GM23338 (cell line): ENCODE data around the gene OR4D2. TPM values are rescaled to one million over a fixed set of nuclear protein-coding genes. Genes with fewer than 3 reads are reported as not detected.

Source experiments
- ATAC-seq: fragments of 200-7000 bp; cut with Tn5 transposase; 3 replicates; pipeline ENCODE4 v1.9.1; 2020
- DNase-seq: peaks from one replicate; pipeline ENCODE4 v3.0.0-alpha.2; 2015; ENCODE audit warnings: low spot score
- H2AFZ ChIP-seq: fragments of 200-600 bp; sonication (generic); 2 replicates; pipeline ENCODE4 v1.8.0; 2016; ENCODE audit warnings: antibody characterized with exemption, mild to moderate bottlenecking, moderate library complexity
- H3F3A ChIP-seq: fragments of 200-600 bp; sonication (generic); replicated peaks from 2 replicates; pipeline ENCODE4 v1.8.0; 2017; ENCODE audit warnings: antibody characterized with exemption, mixed run types, low read depth
- H3K27ac ChIP-seq: fragments of 200-600 bp; sonication (generic); 2 replicates; pipeline ENCODE4 v1.6.1; 2016; ENCODE audit warnings: low read depth
- H3K27me3 ChIP-seq: fragments of 200-600 bp; sonication (generic); 2 replicates; pipeline ENCODE4 v1.8.0; 2016; ENCODE audit warnings: mild to moderate bottlenecking, mixed run types, moderate library complexity; ENCODE audit not compliant: insufficient read depth
- H3K36me3 ChIP-seq: fragments of 200-600 bp; sonication (generic); 2 replicates; pipeline ENCODE4 v1.8.0; 2016; ENCODE audit warnings: mild to moderate bottlenecking; ENCODE audit not compliant: insufficient read depth
- H3K4me1 ChIP-seq: fragments of 200-600 bp; sonication (generic); 2 replicates; pipeline ENCODE4 v1.8.0; 2016; ENCODE audit warnings: mild to moderate bottlenecking, moderate library complexity; ENCODE audit not compliant: insufficient read depth
- H3K4me2 ChIP-seq: fragments of 200-600 bp; sonication (generic); 2 replicates; pipeline ENCODE4 v1.7.1; 2017; ENCODE audit warnings: mixed run types
- H3K4me3 ChIP-seq: fragments of 200-600 bp; sonication (generic); 2 replicates; pipeline ENCODE4 v1.6.1; 2016; ENCODE audit warnings: mixed run types
- H3K79me2 ChIP-seq: fragments of 200-600 bp; sonication (generic); replicated peaks from 2 replicates; pipeline ENCODE4 v1.8.0; 2017; ENCODE audit warnings: mild to moderate bottlenecking; ENCODE audit not compliant: insufficient read depth
- H3K9me2 ChIP-seq: fragments of 200-600 bp; sonication (generic); 2 replicates; pipeline ENCODE4 v1.8.0; 2017; ENCODE audit not compliant: insufficient read depth
- H4K20me1 ChIP-seq: fragments of 200-600 bp; sonication (generic); replicated peaks from 2 replicates; pipeline ENCODE4 v1.8.0; 2017; ENCODE audit warnings: mild to moderate bottlenecking; ENCODE audit not compliant: insufficient read depth
- H3K27ac Mint-ChIP-seq: 2 replicates; pipeline ENCODE4 v1.8.0; 2020; ENCODE audit warnings: inconsistent platforms, mild to moderate bottlenecking, moderate library complexity, mixed read lengths
- H3K27me3 Mint-ChIP-seq: 3 replicates; pipeline ENCODE4 v1.8.0; 2022; ENCODE audit warnings: low read depth, mild to moderate bottlenecking, moderate library complexity, mixed read lengths, inconsistent platforms; ENCODE audit not compliant: insufficient read depth, poor library complexity
- H3K36me3 Mint-ChIP-seq: 3 replicates; pipeline ENCODE4 v1.8.0; 2021; ENCODE audit warnings: low read depth, mild to moderate bottlenecking, inconsistent platforms, moderate library complexity, mixed read lengths
- H3K4me1 Mint-ChIP-seq: 3 replicates; pipeline ENCODE4 v1.8.0; 2020; ENCODE audit warnings: mild to moderate bottlenecking, inconsistent platforms, mixed read lengths
- H3K4me3 Mint-ChIP-seq: 3 replicates; pipeline ENCODE4 v1.8.0; 2021; ENCODE audit warnings: moderate library complexity, mild to moderate bottlenecking, inconsistent platforms, mixed read lengths
- H3K9me3 Mint-ChIP-seq: 3 replicates; pipeline ENCODE4 v1.8.0; 2020; ENCODE audit warnings: moderate library complexity, mild to moderate bottlenecking, inconsistent platforms, mixed read lengths
- CREB1 ChIP-seq: fragments of 250-450 bp; sonication (Bioruptor Pico); IDR thresholded peaks from 2 replicates; pipeline ENCODE4 v1.5.0; 2020; ENCODE audit warnings: low read depth, mild to moderate bottlenecking, moderate library complexity
- JUNB ChIP-seq: IDR thresholded peaks from one replicate; pipeline ENCODE4 v1.6.1; 2016; ENCODE audit warnings: antibody characterized with exemption; ENCODE audit not compliant: unreplicated experiment
- POLR2AphosphoS5 ChIP-seq: IDR thresholded peaks from 2 replicates; pipeline ENCODE4 v1.6.1; 2016; ENCODE audit warnings: antibody characterized with exemption, low read depth
- ZNF114 ChIP-seq: fragments of 250-450 bp; sonication (Bioruptor Pico); IDR thresholded peaks from 2 replicates; pipeline ENCODE4 v1.5.0; 2020; ENCODE audit warnings: mild to moderate bottlenecking, moderate library complexity
- ZNF331 ChIP-seq: fragments of 250-450 bp; sonication (Bioruptor Pico); IDR thresholded peaks from 2 replicates; pipeline ENCODE4 v1.5.0; 2020; ENCODE audit warnings: low read depth, mild to moderate bottlenecking, moderate library complexity
- polyA plus RNA-seq: library from polyadenylated mRNA; unstranded; fragments of >200 nt; fragmentation: Nextera tagmentation; extraction: Ambion mirVana; gene quantifications from 2 replicates; pipeline ENCODE4 v1.2.1, GENCODE V29; 2016
- total RNA-seq: library from RNA; depleted of rRNA; stranded (reverse); fragments of >200 nt; shearing (Covaris generic); gene quantifications from 2 replicates; pipeline ENCODE4 v1.2.3, GENCODE V29; 2014
- TF ChIP-seq, protein P1 (sequence below), 2 experiments: fragments of 200-600 bp in 1 of 2; sonication (generic) in 1 of 2; conservative IDR thresholded peaks; 2 replicates each; pipeline versions ENCODE4 v1.5.1 to v1.6.1; 2016 to 2017; ENCODE audit warnings: antibody characterized with exemption in 2 of 2, low read depth in 2 of 2, mild to moderate bottlenecking in 2 of 2, moderate library complexity in 1 of 2
- TF ChIP-seq, protein P2 (sequence below): fragments of 250-450 bp; sonication (Bioruptor Pico); IDR thresholded peaks from 2 replicates; pipeline ENCODE4 v1.5.0; 2020; ENCODE audit warnings: mild to moderate bottlenecking, moderate library complexity

The OR4D2 gene
- total and polyA plus RNA-seq, 2 experiments from 2014 or later = not detected

DNA sequence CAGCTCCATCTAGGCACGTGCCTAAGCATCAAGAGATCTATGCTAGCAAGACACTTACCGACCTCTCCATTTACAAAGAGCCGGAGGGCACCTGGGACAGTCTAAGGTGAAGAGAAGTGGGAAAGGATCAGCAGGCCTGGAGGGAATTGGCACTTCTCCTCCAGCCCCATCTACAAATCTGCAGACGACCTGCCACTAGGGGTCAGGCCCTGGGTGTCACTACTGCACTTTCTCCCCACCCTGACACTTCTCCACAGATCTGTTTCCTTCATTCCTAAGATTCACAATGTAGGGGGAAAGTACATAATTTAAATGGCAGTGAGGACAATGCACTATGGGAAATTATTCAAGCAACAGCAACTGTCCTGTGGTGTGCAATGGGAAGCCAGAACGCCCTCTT is 44.1 kb downstream of the OR4D2 start:
- Mint-ChIP-seq H3K4me1 (no peaks in the 10 kb centered on the region), H3K9me3 (no peaks in the 10 kb centered on the region), H3K27me3 (peaks cover 3% of the 10 kb centered on the region), H3K4me3 (no peak overlapping the region), H3K27ac (no peak overlapping the region), H3K36me3 (peaks cover 25% of the 10 kb centered on the region)
- Histone ChIP-seq H4K20me1 (no peaks in the 10 kb centered on the region; the same call in 1 of the 2 replicates), H3K79me2 (no peaks in the 10 kb centered on the region), H3K4me3 (no peak overlapping the region), H3K27me3 (no peaks in the 10 kb centered on the region), H3K9me2 (no peaks in the 10 kb centered on the region), H3K27ac (no peak overlapping the region), H3K4me2 (no peak overlapping the region), H3F3A (no peaks in the 10 kb centered on the region), H3K36me3 (no peaks in the 10 kb centered on the region), H2AFZ (no peak overlapping the region), H3K4me1 (no peaks in the 10 kb centered on the region)
- DNase-seq (peak; percentile 28), ATAC-seq (peak; percentile 43)
- TF ChIP-seq, protein P1, sequence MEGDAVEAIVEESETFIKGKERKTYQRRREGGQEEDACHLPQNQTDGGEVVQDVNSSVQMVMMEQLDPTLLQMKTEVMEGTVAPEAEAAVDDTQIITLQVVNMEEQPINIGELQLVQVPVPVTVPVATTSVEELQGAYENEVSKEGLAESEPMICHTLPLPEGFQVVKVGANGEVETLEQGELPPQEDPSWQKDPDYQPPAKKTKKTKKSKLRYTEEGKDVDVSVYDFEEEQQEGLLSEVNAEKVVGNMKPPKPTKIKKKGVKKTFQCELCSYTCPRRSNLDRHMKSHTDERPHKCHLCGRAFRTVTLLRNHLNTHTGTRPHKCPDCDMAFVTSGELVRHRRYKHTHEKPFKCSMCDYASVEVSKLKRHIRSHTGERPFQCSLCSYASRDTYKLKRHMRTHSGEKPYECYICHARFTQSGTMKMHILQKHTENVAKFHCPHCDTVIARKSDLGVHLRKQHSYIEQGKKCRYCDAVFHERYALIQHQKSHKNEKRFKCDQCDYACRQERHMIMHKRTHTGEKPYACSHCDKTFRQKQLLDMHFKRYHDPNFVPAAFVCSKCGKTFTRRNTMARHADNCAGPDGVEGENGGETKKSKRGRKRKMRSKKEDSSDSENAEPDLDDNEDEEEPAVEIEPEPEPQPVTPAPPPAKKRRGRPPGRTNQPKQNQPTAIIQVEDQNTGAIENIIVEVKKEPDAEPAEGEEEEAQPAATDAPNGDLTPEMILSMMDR (conservative IDR thresholded peaks at IDR 0.05; ENCODE audit: low read depth in 2 of 2) = peak; percentile 52 to 60
- TF ChIP-seq CREB1 (CRISPR knock-in tag) (no peak), ZNF114 (no peak), POLR2AphosphoS5 (no peak)

DNA sequence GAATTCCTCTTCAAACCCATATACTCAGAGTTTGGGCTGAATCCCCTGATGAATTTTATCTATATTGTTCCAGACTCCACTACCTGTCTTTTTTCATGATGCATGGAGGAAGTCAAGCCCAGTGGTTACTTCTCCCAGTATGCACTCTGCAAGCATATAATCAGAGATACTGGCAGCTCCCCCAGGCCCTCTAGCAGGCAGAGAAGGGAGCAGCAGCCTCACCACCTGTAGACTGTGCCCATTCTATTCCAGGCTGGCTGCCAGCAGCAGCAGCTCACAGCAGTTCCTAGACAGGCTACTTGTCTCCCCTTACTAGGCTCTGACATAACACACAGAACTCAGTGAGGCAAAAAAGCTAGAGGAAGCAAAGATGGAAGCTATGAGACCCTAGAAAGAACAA is 48.9 kb downstream of the OR4D2 start:
- H3K36me3 ChIP-seq = no peaks in the 10 kb centered on the region
- H3K4me3 ChIP-seq = no peak overlapping the region
- ATAC-seq = no peak
- no peaks in the 10 kb centered on the region for H4K20me1 ChIP-seq
- DNase-seq = no peak
- H3K27ac ChIP-seq = no peak overlapping the region
- H3K4me1 ChIP-seq = peaks cover 8% of the 10 kb centered on the region
- H3K9me2 ChIP-seq = no peaks in the 10 kb centered on the region
- Mint-ChIP-seq H3K9me3 (no peaks in the 10 kb centered on the region), H3K27me3 (peaks cover 7% of the 10 kb centered on the region), H3K27ac (no peak overlapping the region), H3K4me3 (no peak overlapping the region), H3K4me1 (peaks cover 4% of the 10 kb centered on the region; the same call in 2 of the 3 replicates), H3K36me3 (peaks cover 17% of the 10 kb centered on the region)
- TF ChIP-seq, protein P1 (conservative IDR thresholded peaks at IDR 0.05; ENCODE audit: low read depth in 2 of 2) = peak in 1 of 2 experiments; percentile 12; a peak in 1 of 4 replicates
- no peak for TF ChIP-seq ZNF331 (CRISPR knock-in tag)
- TF ChIP-seq, protein P2, sequence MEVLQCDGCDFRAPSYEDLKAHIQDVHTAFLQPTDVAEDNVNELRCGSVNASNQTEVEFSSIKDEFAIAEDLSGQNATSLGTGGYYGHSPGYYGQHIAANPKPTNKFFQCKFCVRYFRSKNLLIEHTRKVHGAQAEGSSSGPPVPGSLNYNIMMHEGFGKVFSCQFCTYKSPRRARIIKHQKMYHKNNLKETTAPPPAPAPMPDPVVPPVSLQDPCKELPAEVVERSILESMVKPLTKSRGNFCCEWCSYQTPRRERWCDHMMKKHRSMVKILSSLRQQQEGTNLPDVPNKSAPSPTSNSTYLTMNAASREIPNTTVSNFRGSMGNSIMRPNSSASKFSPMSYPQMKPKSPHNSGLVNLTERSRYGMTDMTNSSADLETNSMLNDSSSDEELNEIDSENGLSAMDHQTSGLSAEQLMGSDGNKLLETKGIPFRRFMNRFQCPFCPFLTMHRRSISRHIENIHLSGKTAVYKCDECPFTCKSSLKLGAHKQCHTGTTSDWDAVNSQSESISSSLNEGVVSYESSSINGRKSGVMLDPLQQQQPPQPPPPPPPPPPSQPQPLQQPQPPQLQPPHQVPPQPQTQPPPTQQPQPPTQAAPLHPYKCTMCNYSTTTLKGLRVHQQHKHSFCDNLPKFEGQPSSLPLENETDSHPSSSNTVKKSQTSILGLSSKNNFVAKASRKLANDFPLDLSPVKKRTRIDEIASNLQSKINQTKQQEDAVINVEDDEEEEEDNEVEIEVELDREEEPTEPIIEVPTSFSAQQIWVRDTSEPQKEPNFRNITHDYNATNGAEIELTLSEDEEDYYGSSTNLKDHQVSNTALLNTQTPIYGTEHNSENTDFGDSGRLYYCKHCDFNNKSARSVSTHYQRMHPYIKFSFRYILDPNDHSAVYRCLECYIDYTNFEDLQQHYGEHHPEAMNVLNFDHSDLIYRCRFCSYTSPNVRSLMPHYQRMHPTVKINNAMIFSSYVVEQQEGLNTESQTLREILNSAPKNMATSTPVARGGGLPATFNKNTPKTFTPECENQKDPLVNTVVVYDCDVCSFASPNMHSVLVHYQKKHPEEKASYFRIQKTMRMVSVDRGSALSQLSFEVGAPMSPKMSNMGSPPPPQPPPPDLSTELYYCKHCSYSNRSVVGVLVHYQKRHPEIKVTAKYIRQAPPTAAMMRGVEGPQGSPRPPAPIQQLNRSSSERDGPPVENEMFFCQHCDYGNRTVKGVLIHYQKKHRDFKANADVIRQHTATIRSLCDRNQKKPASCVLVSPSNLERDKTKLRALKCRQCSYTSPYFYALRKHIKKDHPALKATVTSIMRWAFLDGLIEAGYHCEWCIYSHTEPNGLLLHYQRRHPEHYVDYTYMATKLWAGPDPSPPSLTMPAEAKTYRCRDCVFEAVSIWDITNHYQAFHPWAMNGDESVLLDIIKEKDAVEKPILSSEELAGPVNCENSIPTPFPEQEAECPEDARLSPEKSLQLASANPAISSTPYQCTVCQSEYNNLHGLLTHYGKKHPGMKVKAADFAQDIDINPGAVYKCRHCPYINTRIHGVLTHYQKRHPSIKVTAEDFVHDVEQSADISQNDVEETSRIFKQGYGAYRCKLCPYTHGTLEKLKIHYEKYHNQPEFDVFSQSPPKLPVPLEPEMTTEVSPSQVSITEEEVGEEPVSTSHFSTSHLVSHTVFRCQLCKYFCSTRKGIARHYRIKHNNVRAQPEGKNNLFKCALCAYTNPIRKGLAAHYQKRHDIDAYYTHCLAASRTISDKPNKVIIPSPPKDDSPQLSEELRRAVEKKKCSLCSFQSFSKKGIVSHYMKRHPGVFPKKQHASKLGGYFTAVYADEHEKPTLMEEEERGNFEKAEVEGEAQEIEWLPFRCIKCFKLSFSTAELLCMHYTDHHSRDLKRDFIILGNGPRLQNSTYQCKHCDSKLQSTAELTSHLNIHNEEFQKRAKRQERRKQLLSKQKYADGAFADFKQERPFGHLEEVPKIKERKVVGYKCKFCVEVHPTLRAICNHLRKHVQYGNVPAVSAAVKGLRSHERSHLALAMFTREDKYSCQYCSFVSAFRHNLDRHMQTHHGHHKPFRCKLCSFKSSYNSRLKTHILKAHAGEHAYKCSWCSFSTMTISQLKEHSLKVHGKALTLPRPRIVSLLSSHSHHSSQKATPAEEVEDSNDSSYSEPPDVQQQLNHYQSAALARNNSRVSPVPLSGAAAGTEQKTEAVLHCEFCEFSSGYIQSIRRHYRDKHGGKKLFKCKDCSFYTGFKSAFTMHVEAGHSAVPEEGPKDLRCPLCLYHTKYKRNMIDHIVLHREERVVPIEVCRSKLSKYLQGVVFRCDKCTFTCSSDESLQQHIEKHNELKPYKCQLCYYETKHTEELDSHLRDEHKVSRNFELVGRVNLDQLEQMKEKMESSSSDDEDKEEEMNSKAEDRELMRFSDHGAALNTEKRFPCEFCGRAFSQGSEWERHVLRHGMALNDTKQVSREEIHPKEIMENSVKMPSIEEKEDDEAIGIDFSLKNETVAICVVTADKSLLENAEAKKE (CRISPR knock-in tag) = no peak
- no peak for TF ChIP-seq JUNB
- no peak overlapping the region for H3K4me2 ChIP-seq
- H2AFZ ChIP-seq = no peak overlapping the region
- H3K27me3 ChIP-seq = no peaks in the 10 kb centered on the region
- no peaks in the 10 kb centered on the region for H3K79me2 ChIP-seq
- H3F3A ChIP-seq = 0 out of 2 replicates have a peak, but pooled peaks cover 3% of the 10 kb centered on the region
